Muscle layer of colon (tissue), 2 donors: ENCODE results near the gene WDR54.
"Not testable (repeated sequence)": the region's sequence is repeated elsewhere in the genome, so short reads cannot be mapped to it uniquely, and the experiment has no call there.

ENCODE experiments used
- H3K27ac ChIP-seq: one replicate; pipeline ENCODE4 v1.7.0; 2013; ENCODE audit warnings: low read depth, mild to moderate bottlenecking, low read length, moderate library complexity
- H3K27me3 ChIP-seq, 2 donors: one replicate each; pipeline ENCODE4 v1.7.0; 2013; ENCODE audit warnings: low read length in 2 of 2, mild to moderate bottlenecking in 2 of 2; ENCODE audit not compliant: insufficient read depth in 2 of 2, control insufficient read depth in 1 of 2
- H3K36me3 ChIP-seq: one replicate; pipeline ENCODE4 v1.7.0; 2013; ENCODE audit warnings: mild to moderate bottlenecking, low read length; ENCODE audit not compliant: insufficient read depth
- H3K4me1 ChIP-seq: one replicate; pipeline ENCODE4 v1.7.0; 2013; ENCODE audit warnings: mild to moderate bottlenecking, low read length; ENCODE audit not compliant: insufficient read depth
- H3K4me3 ChIP-seq, 2 donors: one replicate each; pipeline ENCODE4 v1.7.0; 2013; ENCODE audit warnings: low read length in 2 of 2, low read depth in 1 of 2, mild to moderate bottlenecking in 1 of 2, moderate library complexity in 1 of 2
- H3K9ac ChIP-seq: one replicate; pipeline ENCODE4 v1.7.0; 2013; ENCODE audit warnings: low read length
- H3K9me3 ChIP-seq: one replicate; pipeline ENCODE4 v1.7.0; 2013; ENCODE audit warnings: mild to moderate bottlenecking, low read length
- donor health status: abdominal sarcoma.
- donor health status: Adenocarcinoma of cecum.

WDR54 gene

GRCh38 chr2:74436848-74437695, 15.5 kb downstream of the WDR54 start:
- Histone ChIP-seq H3K27me3 (peaks cover 0 to 14% of the 10 kb centered on the region in 2 donors), H3K4me1 (peaks cover 12% of the 10 kb centered on the region), H3K4me3 (no peak overlapping the region), H3K9ac (no peak overlapping the region), H3K27ac (no peak overlapping the region), H3K9me3 (no peaks in the 10 kb centered on the region), H3K36me3 (peaks cover 17% of the 10 kb centered on the region)

GRCh38 chr2:74438248-74438647, 16.7 kb downstream of the WDR54 start:
- Histone ChIP-seq H3K4me3 (peak overlapping the region in 1 of 2 donors; percentile 88), H3K36me3 (peaks cover 10% of the 10 kb centered on the region), H3K4me1 (peaks cover 12% of the 10 kb centered on the region), H3K9me3 (no peaks in the 10 kb centered on the region), H3K27me3 (peaks cover 0 to 18% of the 10 kb centered on the region in 2 donors), H3K27ac (no peak overlapping the region), H3K9ac (no peak overlapping the region)

DNA sequence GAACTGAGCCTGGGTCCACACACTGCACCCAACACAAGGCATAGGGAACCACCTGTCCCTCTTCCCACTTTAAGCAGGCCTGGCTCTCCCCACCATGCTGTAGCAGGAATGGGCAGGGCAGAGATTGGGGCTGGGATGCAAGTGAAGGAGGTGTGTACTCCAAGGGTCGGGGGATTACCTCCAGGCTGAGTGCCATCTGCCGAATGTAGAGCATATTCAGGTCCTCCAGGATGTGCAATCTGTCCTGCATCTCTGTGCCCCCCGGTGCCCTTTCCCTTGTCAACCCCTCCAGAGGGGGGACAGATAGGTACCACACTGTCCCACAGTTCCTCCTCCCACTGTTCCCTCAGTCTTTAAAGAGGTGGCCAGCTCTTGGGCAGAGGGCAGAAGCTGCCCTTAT, 17.8 kb downstream of the WDR54 start:
- H3K27ac ChIP-seq = peak overlapping the region; percentile 60
- H3K9ac ChIP-seq = peak overlapping the region; percentile 71
- peak overlapping the region; percentile 40 to 88 for H3K4me3 ChIP-seq
- no peaks in the 10 kb centered on the region for H3K9me3 ChIP-seq
- H3K36me3 ChIP-seq = peaks cover 10% of the 10 kb centered on the region
- H3K4me1 ChIP-seq = peaks cover 12% of the 10 kb centered on the region
- peaks cover 0 to 18% of the 10 kb centered on the region in 2 donors for H3K27me3 ChIP-seq

GRCh38 chr2:74439803-74440377, 18.4 kb downstream of the WDR54 start:
- Histone ChIP-seq H3K4me3 (peak overlapping the region; percentile 40 to 88), H3K27me3 (peaks cover 0 to 18% of the 10 kb centered on the region in 2 donors), H3K9ac (peak overlapping the region; percentile 71), H3K9me3 (no peaks in the 10 kb centered on the region), H3K36me3 (peaks cover 10% of the 10 kb centered on the region), H3K27ac (peak overlapping the region; percentile 60), H3K4me1 (peaks cover 12% of the 10 kb centered on the region)

DNA sequence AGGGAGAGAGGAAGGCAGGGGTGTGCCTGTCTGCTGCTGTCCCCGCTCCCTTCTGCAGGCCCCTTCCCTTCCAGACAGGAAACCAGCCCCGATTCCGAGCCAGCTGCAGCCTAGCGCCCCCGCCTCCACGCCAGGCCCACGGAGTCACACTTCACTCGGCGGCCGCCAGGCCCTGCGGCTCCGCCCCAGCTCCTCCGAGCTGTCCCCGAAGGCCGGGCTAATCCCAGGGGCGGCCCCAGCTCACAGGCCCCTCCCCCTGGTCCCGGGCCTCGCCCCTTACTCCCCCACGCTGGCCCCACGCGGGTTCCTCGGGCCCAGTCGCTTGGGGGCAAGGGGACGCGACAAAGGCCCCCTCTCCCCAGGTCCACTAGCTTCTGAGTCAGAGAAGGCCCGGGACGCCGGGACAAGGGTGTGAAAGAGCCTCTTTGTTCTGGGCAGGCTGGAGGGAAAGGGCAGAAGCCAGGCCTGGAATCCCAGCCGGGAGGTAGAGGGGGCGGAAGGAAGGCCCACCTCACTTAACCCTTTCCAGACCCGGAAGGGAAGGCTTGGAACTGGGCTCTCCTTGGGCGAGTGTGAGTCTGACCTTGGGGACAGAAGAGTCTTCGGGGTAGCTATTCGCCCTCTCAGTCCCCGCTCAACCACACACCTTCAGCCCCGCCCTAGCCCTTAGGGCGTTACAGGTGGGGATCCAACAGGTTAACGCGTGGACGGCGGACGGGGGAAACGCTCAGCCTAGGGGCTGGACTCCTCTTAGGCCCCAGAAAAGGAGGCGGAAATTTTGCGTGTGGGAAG, 19.0 kb downstream of the WDR54 start:
- Histone ChIP-seq H3K4me3 (peak overlapping the region; percentile 48 to 88), H3K4me1 (peaks cover 12% of the 10 kb centered on the region), H3K27me3 (peaks cover 0 to 18% of the 10 kb centered on the region in 2 donors)

DNA sequence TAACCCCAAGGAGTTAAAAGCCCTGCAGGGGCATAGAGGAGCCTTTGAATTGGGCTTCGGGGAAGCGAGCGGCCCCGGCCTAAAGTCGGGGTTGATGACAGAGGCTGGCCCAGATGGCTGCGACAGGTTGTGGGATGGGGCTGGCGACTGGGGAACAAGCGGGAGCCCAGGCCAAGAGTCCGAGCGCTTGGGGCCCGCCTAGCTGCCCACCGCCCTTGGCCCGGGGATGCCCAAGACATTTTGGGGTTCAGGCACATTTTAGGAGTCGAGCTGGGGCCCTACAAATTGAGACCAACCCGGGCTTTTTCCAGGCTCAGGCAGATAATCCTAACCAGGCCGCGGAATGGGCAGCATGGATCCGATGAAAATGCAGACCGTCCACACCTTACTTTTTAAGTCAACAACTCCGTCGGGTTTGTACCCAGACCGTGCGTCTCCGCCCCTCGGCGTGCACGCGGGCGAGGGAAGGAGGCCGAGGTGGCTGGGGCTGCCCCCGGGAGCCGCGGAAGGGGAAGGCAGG, 19.7 kb downstream of the WDR54 start:
- peak overlapping the region; percentile 48 to 88 for H3K4me3 ChIP-seq
- peaks cover 12% of the 10 kb centered on the region for H3K4me1 ChIP-seq
- H3K27me3 ChIP-seq = peaks cover 0 to 18% of the 10 kb centered on the region in 2 donors
- peak overlapping the region; percentile 53 for H3K9ac ChIP-seq
- no peaks in the 10 kb centered on the region for H3K36me3 ChIP-seq
- H3K9me3 ChIP-seq = no peaks in the 10 kb centered on the region
- H3K27ac ChIP-seq = peak overlapping the region; percentile 39

More for the DNA sequence above, 19.0 kb downstream of the WDR54 start:
- Histone ChIP-seq H3K9me3 (no peaks in the 10 kb centered on the region), H3K27ac (peak overlapping the region; percentile 60), H3K9ac (peak overlapping the region; percentile 71), H3K36me3 (peaks cover 5% of the 10 kb centered on the region)

DNA sequence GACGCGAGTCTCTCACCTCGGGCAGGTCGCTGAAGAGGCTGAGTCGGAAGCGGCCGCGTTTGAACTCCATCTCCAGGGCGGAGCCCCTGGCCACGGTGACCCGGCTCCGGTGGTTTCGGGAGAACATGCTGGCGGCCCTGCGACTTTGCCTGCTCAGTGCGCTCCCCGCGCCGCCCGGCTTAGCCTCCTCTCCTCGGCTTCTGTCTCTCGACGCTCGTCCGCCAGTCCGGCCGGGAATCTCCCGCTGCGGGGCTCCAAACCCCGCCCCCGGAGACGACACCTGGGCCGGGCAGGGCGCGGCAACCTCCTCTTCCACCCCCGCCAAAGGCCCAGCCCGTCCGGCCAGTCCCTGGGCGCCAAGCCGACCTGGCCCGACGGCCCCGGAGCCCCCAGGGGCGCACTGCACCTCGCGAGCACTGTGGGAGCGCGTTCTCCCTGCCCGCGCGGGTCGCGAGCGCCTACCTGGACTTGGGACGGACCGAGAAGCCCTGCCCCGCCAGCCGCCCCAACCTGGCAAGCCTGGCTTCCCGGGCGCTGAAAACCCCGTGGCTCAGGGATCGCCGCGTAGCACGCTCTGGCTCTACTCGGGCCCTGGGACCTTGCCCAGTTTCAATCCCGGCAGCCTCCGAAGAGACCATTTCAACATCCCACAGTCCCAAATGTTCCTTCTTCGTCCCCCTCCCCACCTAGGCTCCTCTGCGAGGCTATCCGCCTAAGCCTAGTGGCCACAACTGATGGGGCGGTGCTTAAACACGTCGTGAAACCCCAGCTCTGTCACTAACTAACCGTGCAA, 20.4 kb downstream of the WDR54 start, which contains the start of gene RTKN:
Gene RTKN, minus strand, starts transcription at position 248 of the 793 bp plus-strand sequence. Its CDS starts 121 bp downstream, at position 127.
- Histone ChIP-seq H3K9me3 (no peaks in the 10 kb centered on the region), H3K4me1 (peaks cover 12% of the 10 kb centered on the region), H3K27me3 (peaks cover 0 to 18% of the 10 kb centered on the region in 2 donors), H3K4me3 (peak within 1 kb of the TSS; percentile 48 to 88), H3K9ac (peak within 1 kb of the TSS; percentile 53), H3K36me3 (no peaks in the 10 kb centered on the region), H3K27ac (peak within 1 kb of the TSS; percentile 39)

DNA sequence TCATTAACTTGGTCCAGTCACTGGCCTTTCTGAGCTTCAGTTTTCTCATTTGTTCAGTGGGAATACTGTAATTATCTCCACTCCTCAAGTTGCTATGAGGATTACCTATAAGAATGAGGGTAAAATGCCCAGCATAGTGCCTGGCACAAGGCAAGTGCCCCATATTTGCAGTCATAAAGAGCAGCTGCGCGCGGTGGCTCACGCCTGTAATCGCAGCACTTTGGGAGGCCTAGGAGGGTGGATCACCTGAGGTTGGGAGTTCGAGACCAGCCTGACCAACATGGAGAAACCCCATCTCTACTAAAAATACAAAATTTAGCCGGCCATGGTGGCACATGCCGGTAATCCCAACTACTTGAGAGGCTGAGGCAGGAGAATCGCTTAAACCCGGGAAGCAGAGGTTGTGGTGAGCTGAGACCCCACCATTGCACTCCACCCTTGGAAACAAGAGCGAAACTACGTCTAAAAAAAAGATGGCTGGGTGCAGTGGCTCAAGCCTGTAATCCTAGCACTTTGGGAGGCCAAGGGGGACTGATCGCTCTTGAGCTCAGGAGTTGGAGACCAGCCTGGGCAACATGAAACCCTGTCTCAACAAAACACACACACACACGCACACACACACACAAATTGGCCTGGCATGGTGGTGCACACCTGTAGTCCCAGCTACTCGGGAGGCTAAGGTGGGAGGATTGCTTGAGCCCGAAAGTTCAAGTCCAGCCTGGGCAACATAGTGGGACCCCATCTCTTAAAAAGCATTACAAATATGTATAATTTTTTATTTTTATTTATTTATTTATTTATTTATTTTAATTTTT, 21.2 kb downstream of the WDR54 start:
- not testable (repeated sequence) for H3K36me3 ChIP-seq, H3K9ac ChIP-seq, H3K27ac ChIP-seq

DNA sequence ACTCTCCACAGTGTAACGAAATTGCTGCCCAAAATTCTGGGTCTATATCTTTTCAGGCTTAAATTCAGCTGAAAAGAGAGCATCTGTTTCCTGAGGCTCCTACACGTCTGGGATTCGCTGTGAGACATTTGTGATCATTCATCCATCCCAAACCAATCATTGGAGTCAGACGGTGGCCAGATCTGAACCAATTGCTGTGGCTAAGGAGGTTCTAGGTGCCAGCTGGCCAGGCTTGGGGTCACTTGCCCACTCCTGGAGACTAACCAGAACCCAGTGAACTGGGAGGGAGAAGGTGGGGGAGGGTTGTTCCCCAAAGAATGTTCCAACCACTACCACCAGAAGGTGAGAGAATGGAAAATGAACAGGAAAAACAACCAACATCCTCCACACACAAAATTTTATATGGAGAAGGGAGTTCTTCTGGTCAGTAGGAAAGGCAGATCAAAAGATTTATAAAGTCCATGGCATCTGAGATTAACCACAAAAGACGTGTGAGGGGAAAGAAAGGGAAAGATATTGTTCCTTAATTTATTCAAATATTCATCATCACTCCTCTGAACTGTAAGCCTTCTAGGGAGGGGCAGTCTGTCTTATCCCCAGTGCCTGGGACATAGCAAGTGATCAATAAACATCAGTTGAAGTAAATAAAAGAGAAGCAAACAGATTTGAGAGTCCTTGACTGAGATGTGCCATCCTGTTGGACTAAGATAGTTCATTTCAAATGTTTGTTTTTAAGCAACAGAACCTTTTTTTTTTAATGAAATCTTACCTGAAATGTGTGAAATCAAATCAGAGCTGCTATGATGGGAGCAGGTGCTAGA, 23.2 kb downstream of the WDR54 start:
- no peak overlapping the region for H3K27ac ChIP-seq
- peaks cover 0 to 18% of the 10 kb centered on the region in 2 donors for H3K27me3 ChIP-seq
- no peaks in the 10 kb centered on the region for H3K36me3 ChIP-seq
- no peak overlapping the region for H3K4me3 ChIP-seq
- H3K4me1 ChIP-seq = peaks cover 1% of the 10 kb centered on the region
- H3K9me3 ChIP-seq = no peaks in the 10 kb centered on the region
- H3K9ac ChIP-seq = no peak overlapping the region

More for the DNA sequence above, 21.2 kb downstream of the WDR54 start:
- not testable (repeated sequence) for H3K4me3 ChIP-seq, H3K9me3 ChIP-seq
- Histone ChIP-seq H3K4me1 (peaks cover 12% of the 10 kb centered on the region), H3K27me3 (peaks cover 0 to 18% of the 10 kb centered on the region in 2 donors)
